B cell (primary cell): ENCODE results near the gene TMEM219. TPM values are rescaled to one million over a fixed set of nuclear protein-coding genes. Genes with fewer than 3 reads are reported as not detected.

Experiments
- ATAC-seq: fragments of 200-7000 bp; cut with Tn5 transposase; one replicate; pipeline ENCODE4 v1.10.0; 2021; ENCODE audit warnings: low read depth, mild to moderate bottlenecking, moderate number of reproducible peaks, moderate library complexity
- CTCF ChIA-PET: fragments of 350-600 bp; sonication (Branson Sonifier 250); formaldehyde crosslinking; loops from one replicate; lab custom pipeline; 2021; ENCODE audit warnings: antibody characterized with exemption, inconsistent platforms; lab: Charles Lee
- POLR2A ChIA-PET: fragments of 350-600 bp; sonication (Branson Sonifier 250); formaldehyde crosslinking; loops from one replicate; lab custom pipeline; 2021; ENCODE audit warnings: antibody characterized with exemption; lab: Charles Lee
- DNase-seq: peaks from one replicate; pipeline ENCODE4 v3.0.0; 2013
- H2AFZ ChIP-seq: 2 replicates; pipeline ENCODE4 v1.6.1; 2012; ENCODE audit warnings: mild to moderate bottlenecking, low read depth, low read length; ENCODE audit not compliant: insufficient read depth, poor library complexity, severe bottlenecking
- H3K27ac ChIP-seq, 2 donors: 1 replicate in 1 of 2; 2 replicates in 1 of 2; pipeline ENCODE4 v1.5.1; 2012 to 2013; ENCODE audit warnings: low read length in 2 of 2, mild to moderate bottlenecking in 2 of 2, moderate library complexity in 1 of 2
- H3K27me3 ChIP-seq, 4 experiments: fragments of 200-600 bp in 1 of 4; sonication (generic) in 1 of 4; replicated peaks in 1 of 4; 1 replicate in 2 of 4; 2 replicates in 2 of 4; pipeline versions ENCODE4 v1.6.1 to v1.7.0; 2013 to 2016; ENCODE audit warnings: low read length in 3 of 4, mild to moderate bottlenecking in 2 of 4, mixed read lengths in 1 of 4, moderate library complexity in 1 of 4; ENCODE audit not compliant: insufficient read depth in 4 of 4, control insufficient read depth in 3 of 4; ENCODE audit errors: control extremely low read depth in 1 of 4
- H3K36me3 ChIP-seq, 2 experiments: replicated peaks in 1 of 2; 1 replicate in 1 of 2; 2 replicates in 1 of 2; pipeline versions ENCODE4 v1.6.1 to v1.7.1; 2013; ENCODE audit warnings: low read length in 1 of 2; ENCODE audit not compliant: insufficient read depth in 2 of 2, control insufficient read depth in 1 of 2; ENCODE audit errors: control extremely low read depth in 1 of 2, extremely low read depth in 1 of 2
- H3K4me1 ChIP-seq, 2 donors: fragments of 200-600 bp in 1 of 2; sonication (generic) in 1 of 2; 1 replicate in 1 of 2; 2 replicates in 1 of 2; pipeline versions ENCODE4 v1.5.1 to v1.6.1; 2013 to 2017; ENCODE audit warnings: low read length in 2 of 2; ENCODE audit not compliant: control insufficient read depth in 2 of 2, insufficient read depth in 2 of 2
- H3K4me2 ChIP-seq: replicated peaks from 2 replicates; pipeline ENCODE3; 2012; ENCODE audit warnings: mild to moderate bottlenecking, low read depth, low read length; ENCODE audit not compliant: poor library complexity, severe bottlenecking
- H3K4me3 ChIP-seq, 5 experiments: fragments of 200-600 bp in 1 of 5; sonication (generic) in 1 of 5; 1 replicate in 3 of 5; 2 replicates in 2 of 5; pipeline versions ENCODE4 v1.5.1 to v1.7.0; 2011 to 2016; ENCODE audit warnings: low read length in 4 of 5, mild to moderate bottlenecking in 4 of 5, low read depth in 2 of 5, control low read depth in 1 of 5, moderate library complexity in 1 of 5; ENCODE audit not compliant: insufficient read depth in 1 of 5; ENCODE audit errors: control extremely low read depth in 1 of 5, extremely low read depth in 1 of 5
- H3K79me2 ChIP-seq: fragments of 200-600 bp; sonication (generic); one replicate; pipeline ENCODE4 v1.6.0; 2016; ENCODE audit warnings: low read length; ENCODE audit not compliant: control insufficient read depth, insufficient read depth
- H3K9ac ChIP-seq: fragments of 200-600 bp; sonication (generic); 2 replicates; pipeline ENCODE4 v1.6.1; 2017; ENCODE audit warnings: mild to moderate bottlenecking, low read length, moderate library complexity
- H3K9me3 ChIP-seq, 3 donors: one replicate each; pipeline versions ENCODE4 v1.6.1 to v1.7.1; 2013; ENCODE audit warnings: low read length in 2 of 3; ENCODE audit not compliant: control insufficient read depth in 2 of 3, insufficient read depth in 1 of 3; ENCODE audit errors: control extremely low read depth in 1 of 3
- H4K20me1 ChIP-seq: 2 replicates; pipeline ENCODE4 v1.6.0; 2012; ENCODE audit warnings: mild to moderate bottlenecking, low read length; ENCODE audit not compliant: insufficient read depth, control insufficient read depth, poor library complexity, severe bottlenecking
- H3K27ac Mint-ChIP-seq: one replicate; pipeline ENCODE4 v1.8.0; 2021; ENCODE audit warnings: mixed read lengths
- H3K27me3 Mint-ChIP-seq: one replicate; pipeline ENCODE4 v1.8.0; 2021; ENCODE audit warnings: mixed read lengths
- H3K4me1 Mint-ChIP-seq: one replicate; pipeline ENCODE4 v1.8.0; 2021; ENCODE audit warnings: mixed read lengths
- H3K4me3 Mint-ChIP-seq: one replicate; pipeline ENCODE4 v1.8.0; 2021; ENCODE audit warnings: mixed read lengths
- H3K9me3 Mint-ChIP-seq: one replicate; pipeline ENCODE4 v1.8.0; 2022; ENCODE audit warnings: mixed read lengths; ENCODE audit not compliant: insufficient read depth
- EZH2 ChIP-seq: IDR thresholded peaks from 2 replicates; pipeline ENCODE4 v1.6.1; 2012; ENCODE audit warnings: borderline replicate concordance, low read depth, mild to moderate bottlenecking, moderate library complexity, low read length; ENCODE audit not compliant: insufficient read depth, poor library complexity, severe bottlenecking
- WGBS: methylation state at CpG from one replicate; pipeline ENCODE4 v1.1.5; 2013; ENCODE audit warnings: missing lambda C conversion rate; ENCODE audit not compliant: insufficient coverage; 5-methylcytosine and 5-hydroxymethylcytosine counted together
- intact Hi-C: fragments of 100-400 bp; cut with micrococcal nuclease; formaldehyde crosslinking; loops from one replicate; pipeline ENCODE4 v1.10.0; 2022
- polyA plus RNA-seq: library from polyadenylated mRNA; depleted of rRNA; stranded (reverse); fragments of >200 nt; gene quantifications from 2 replicates; pipeline ENCODE4 v1.2.3, GENCODE V29; 2012
- total RNA-seq, 2 donors: library from RNA; stranded (reverse); fragments of 120-200 nt in 1 of 2; gene quantifications; 1 replicate in 1 of 2; 2 replicates in 1 of 2; pipeline versions ENCODE4 v1.2.3 to v1.2.4, GENCODE V29; 2013 to 2022
- TF ChIP-seq, protein P1 (sequence below): fragments of 200-600 bp; IDR thresholded peaks from one replicate; pipeline ENCODE4 v1.8.0; 2022; ENCODE audit warnings: antibody characterized with exemption, mild to moderate bottlenecking

Gene TMEM219
- total and polyA plus RNA-seq, 2 donors (not counting 1 experiment from before 2014, with no cell fraction given): 66.6 to 103 TPM

DNA sequence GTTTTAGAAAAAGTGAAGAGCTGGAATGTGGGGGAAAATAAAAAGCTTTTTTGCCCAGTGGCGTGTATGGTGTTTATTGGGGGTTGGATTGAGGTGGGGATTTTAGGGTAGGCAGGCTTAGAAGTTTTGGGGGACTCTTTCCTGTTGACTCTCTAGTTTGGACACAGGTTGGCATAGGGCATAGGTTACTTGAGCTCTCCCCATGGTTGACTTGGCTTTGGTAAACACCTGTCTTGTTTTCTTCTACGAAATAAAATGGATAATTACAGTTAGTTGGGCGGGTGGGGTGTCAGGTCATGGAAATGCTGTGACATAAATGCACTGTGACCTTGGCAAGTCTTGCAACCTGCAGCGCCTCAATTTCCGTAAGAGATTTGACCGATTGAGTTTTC is 11.1 kb downstream of the TMEM219 start:
- POLR2A ChIA-PET: interaction anchor here (0.6 to 1.5 kb wide), 8 partner anchors 11 to 776 kb away, joined by 3 to 16 read pairs (median 4); partner anchors contain the start of genes HIRIP3, KCTD13, TBX6 and TMEM219
- no peaks in the 10 kb centered on the region for H3K27me3 ChIP-seq
- no peak for TF ChIP-seq EZH2
- TF ChIP-seq, protein P1, sequence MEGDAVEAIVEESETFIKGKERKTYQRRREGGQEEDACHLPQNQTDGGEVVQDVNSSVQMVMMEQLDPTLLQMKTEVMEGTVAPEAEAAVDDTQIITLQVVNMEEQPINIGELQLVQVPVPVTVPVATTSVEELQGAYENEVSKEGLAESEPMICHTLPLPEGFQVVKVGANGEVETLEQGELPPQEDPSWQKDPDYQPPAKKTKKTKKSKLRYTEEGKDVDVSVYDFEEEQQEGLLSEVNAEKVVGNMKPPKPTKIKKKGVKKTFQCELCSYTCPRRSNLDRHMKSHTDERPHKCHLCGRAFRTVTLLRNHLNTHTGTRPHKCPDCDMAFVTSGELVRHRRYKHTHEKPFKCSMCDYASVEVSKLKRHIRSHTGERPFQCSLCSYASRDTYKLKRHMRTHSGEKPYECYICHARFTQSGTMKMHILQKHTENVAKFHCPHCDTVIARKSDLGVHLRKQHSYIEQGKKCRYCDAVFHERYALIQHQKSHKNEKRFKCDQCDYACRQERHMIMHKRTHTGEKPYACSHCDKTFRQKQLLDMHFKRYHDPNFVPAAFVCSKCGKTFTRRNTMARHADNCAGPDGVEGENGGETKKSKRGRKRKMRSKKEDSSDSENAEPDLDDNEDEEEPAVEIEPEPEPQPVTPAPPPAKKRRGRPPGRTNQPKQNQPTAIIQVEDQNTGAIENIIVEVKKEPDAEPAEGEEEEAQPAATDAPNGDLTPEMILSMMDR: no peak
- peak overlapping the region; percentile 99 for H2AFZ ChIP-seq
- peak overlapping the region; percentile 98 for H3K4me2 ChIP-seq
- peak overlapping the region; percentile 90 for H3K9ac ChIP-seq
- Mint-ChIP-seq H3K9me3 (no peaks in the 10 kb centered on the region), H3K4me1 (peaks cover 36% of the 10 kb centered on the region), H3K4me3 (peak overlapping the region; percentile 95), H3K27me3 (no peaks in the 10 kb centered on the region), H3K27ac (peak overlapping the region; percentile 94)
- peak overlapping the region; percentile 33 to 54 for H3K27ac ChIP-seq
- peaks cover 2 to 9% of the 10 kb centered on the region in 2 experiments for H3K36me3 ChIP-seq
- peaks cover 15% of the 10 kb centered on the region for H4K20me1 ChIP-seq
- DNase-seq (no peak), ATAC-seq (no peak)
- WGBS: 84% methylated on average over 6 of the region's 6 CpGs
- H3K79me2 ChIP-seq: peaks cover 41% of the 10 kb centered on the region
- H3K9me3 ChIP-seq: no peaks in the 10 kb centered on the region
- peak overlapping the region in 4 of 5 experiments; percentile 99 to 100 (median 99) for H3K4me3 ChIP-seq
- peaks cover 31 to 38% of the 10 kb centered on the region in 2 donors for H3K4me1 ChIP-seq
- intact Hi-C loops: loop anchor here (1.0 to 5.0 kb wide), 9 partner anchors 11 to 724 kb away; partner anchors contain the start of genes ALDOA, CDIPT, FBRS and INO80E
- CTCF ChIA-PET: interaction anchor here (0.7 to 2.0 kb wide), 10 partner anchors 10 to 227 kb away, joined by 3 to 14 read pairs (median 4); partner anchors contain the start of genes KCTD13 and TMEM219
